Stomach (tissue), 4 donors: ENCODE results near the gene ZNF18.

Source experiments
- POLR2A ChIP-seq, 4 donors: fragments of 450-650 bp; IDR thresholded peaks; one replicate each; pipeline ENCODE4 v1.6.1; 2016; ENCODE audit warnings: antibody characterized with exemption in 4 of 4, control low read depth in 2 of 4, mild to moderate bottlenecking in 1 of 4, moderate library complexity in 1 of 4
- TF ChIP-seq, protein P1 (sequence below), 7 experiments: fragments of 450-650 bp in 4 of 7; fragments of 200-600 bp in 3 of 7; sonication (generic) in 3 of 7; IDR thresholded peaks; one replicate each; pipeline ENCODE4 v1.5.1; 2016 to 2019; ENCODE audit warnings: antibody characterized with exemption in 7 of 7, control low read depth in 2 of 7, mild to moderate bottlenecking in 1 of 7

DNA sequence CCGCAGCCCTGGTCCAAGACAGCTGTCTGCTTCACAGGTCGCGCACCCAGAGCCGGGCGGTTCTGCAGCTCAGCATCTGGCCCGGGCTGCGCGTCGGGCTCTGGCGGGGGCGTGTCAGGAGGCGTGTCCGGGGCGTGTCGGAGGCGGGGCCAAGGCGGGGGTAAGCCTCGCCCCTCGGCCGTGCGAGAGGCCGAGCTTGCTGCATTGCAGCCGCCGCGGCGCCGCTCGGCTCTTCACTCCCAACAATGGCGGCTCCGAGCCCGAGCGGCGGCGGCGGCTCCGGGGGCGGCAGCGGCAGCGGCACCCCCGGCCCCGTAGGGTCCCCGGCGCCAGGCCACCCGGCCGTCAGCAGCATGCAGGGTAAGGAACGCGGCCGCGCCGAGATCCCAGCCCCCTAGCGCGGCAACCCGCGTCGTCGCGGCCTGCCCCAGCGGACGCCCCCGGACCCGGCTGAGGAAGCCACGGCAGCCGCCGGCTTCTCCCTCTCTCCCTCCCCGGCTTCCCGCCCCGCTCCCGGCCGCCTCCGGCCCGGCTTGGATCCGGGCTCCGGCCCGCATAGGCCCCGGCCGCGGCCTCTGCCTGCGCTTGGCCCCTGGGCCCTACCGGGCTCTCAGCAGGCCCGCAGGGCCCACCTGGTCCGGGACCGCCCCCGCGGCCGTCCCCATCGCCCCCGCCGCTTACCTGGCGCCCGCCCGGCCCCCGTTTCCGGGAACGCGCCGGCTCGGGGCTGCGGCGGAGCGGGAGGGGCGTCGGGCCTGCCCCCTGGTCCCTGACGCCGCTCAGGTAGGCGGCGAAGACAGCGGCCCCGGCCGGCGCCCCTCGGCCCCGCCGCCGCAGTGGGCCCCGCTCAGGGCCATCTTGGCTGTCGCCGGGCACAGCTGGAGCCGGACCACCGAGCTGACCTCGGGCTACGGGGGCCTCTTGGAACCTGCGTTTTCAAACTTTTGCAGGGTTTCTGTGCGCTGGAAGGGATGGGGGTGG, 23.7 kb upstream of the ZNF18 start, which contains the start of gene MAP2K4:
- TF ChIP-seq, protein P1, sequence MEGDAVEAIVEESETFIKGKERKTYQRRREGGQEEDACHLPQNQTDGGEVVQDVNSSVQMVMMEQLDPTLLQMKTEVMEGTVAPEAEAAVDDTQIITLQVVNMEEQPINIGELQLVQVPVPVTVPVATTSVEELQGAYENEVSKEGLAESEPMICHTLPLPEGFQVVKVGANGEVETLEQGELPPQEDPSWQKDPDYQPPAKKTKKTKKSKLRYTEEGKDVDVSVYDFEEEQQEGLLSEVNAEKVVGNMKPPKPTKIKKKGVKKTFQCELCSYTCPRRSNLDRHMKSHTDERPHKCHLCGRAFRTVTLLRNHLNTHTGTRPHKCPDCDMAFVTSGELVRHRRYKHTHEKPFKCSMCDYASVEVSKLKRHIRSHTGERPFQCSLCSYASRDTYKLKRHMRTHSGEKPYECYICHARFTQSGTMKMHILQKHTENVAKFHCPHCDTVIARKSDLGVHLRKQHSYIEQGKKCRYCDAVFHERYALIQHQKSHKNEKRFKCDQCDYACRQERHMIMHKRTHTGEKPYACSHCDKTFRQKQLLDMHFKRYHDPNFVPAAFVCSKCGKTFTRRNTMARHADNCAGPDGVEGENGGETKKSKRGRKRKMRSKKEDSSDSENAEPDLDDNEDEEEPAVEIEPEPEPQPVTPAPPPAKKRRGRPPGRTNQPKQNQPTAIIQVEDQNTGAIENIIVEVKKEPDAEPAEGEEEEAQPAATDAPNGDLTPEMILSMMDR (IDR thresholded peaks at IDR 0.05): no peak
- TF ChIP-seq POLR2A (IDR thresholded peaks at IDR 0.05): peak in 1 of 4 donors; percentile 27
